OCI-LY7 (cell line): ENCODE results near the gene APOF.
"Not testable (repeated sequence)": the region's sequence is repeated elsewhere in the genome, so short reads cannot be mapped to it uniquely, and the experiment has no call there.

Experiments used
- EZH2phosphoT487 ChIP-seq: fragments of 200-600 bp; sonication (generic); IDR thresholded peaks from 2 replicates; pipeline ENCODE4 v1.6.1; 2018; ENCODE audit warnings: low read depth, borderline replicate concordance, mild to moderate bottlenecking, mixed run types, antibody characterized with exemption, low read length, moderate library complexity, mixed read lengths
- TF ChIP-seq, protein P1 (sequence below): fragments of 200-600 bp; sonication (generic); conservative IDR thresholded peaks from 2 replicates; pipeline ENCODE4 v1.5.1; 2014; ENCODE audit warnings: mild to moderate bottlenecking, antibody characterized with exemption, low read length, moderate library complexity, mixed read lengths

DNA sequence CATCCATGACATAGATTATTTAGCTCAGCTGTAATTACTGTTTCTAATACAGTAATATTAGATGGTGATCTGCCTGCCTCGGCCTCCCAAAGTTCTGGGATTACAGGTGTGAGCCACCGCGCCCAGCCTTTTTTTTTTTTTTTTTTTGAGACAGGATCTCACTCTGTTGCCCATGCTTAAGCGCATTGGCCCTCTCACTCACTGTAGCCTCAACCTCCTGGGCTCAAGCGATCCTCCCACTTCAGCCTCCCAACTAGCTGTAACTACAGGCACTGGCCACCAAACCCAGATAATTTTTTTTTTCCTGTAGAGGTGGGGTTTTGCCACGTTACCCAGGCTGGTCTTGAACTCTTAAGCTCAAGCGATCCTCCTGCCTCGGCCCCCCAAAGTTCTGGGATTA is 27.1 kb downstream of the APOF start:
- TF ChIP-seq, protein P1, sequence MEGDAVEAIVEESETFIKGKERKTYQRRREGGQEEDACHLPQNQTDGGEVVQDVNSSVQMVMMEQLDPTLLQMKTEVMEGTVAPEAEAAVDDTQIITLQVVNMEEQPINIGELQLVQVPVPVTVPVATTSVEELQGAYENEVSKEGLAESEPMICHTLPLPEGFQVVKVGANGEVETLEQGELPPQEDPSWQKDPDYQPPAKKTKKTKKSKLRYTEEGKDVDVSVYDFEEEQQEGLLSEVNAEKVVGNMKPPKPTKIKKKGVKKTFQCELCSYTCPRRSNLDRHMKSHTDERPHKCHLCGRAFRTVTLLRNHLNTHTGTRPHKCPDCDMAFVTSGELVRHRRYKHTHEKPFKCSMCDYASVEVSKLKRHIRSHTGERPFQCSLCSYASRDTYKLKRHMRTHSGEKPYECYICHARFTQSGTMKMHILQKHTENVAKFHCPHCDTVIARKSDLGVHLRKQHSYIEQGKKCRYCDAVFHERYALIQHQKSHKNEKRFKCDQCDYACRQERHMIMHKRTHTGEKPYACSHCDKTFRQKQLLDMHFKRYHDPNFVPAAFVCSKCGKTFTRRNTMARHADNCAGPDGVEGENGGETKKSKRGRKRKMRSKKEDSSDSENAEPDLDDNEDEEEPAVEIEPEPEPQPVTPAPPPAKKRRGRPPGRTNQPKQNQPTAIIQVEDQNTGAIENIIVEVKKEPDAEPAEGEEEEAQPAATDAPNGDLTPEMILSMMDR, result not testable (repeated sequence)
- TF ChIP-seq EZH2phosphoT487, result not testable (repeated sequence)
